Osteocyte (in vitro differentiated cells): Measurements from ENCODE around the gene BMPR1A. TPM values are rescaled to one million over a fixed set of nuclear protein-coding genes. Genes with fewer than 3 reads are reported as not detected.

Source experiments
- DNase-seq: peaks from one replicate; pipeline ENCODE4 v3.0.0; 2021; ENCODE audit warnings: mixed read lengths; ENCODE audit not compliant: unreplicated experiment; ENCODE audit errors: extremely low spot score
- H3K27ac Mint-ChIP-seq: one replicate; pipeline ENCODE4 v1.8.0; 2021; ENCODE audit warnings: mild to moderate bottlenecking, mixed read lengths; ENCODE audit not compliant: unreplicated experiment
- H3K27me3 Mint-ChIP-seq: one replicate; pipeline ENCODE4 v1.8.0; 2021; ENCODE audit warnings: mixed read lengths; ENCODE audit not compliant: unreplicated experiment
- H3K36me3 Mint-ChIP-seq: one replicate; pipeline ENCODE4 v1.8.0; 2021; ENCODE audit warnings: mixed read lengths; ENCODE audit not compliant: unreplicated experiment
- H3K4me1 Mint-ChIP-seq: one replicate; pipeline ENCODE4 v1.8.0; 2021; ENCODE audit warnings: mixed read lengths; ENCODE audit not compliant: unreplicated experiment
- H3K4me3 Mint-ChIP-seq: one replicate; pipeline ENCODE4 v1.8.0; 2021; ENCODE audit warnings: mild to moderate bottlenecking, moderate library complexity, mixed read lengths; ENCODE audit not compliant: unreplicated experiment
- H3K9me3 Mint-ChIP-seq: one replicate; pipeline ENCODE4 v1.8.0; 2021; ENCODE audit warnings: mixed read lengths; ENCODE audit not compliant: unreplicated experiment
- total RNA-seq: library from RNA; stranded (reverse); gene quantifications from 2 replicates; pipeline ENCODE4 v1.2.1, GENCODE V29; 2021
- TF ChIP-seq, protein P1 (sequence below): fragments of 200-600 bp; sonication (generic); IDR thresholded peaks from 2 replicates; pipeline ENCODE4 v1.5.0; 2021; ENCODE audit warnings: antibody characterized with exemption, mild to moderate bottlenecking, moderate library complexity

BMPR1A gene
- total RNA-seq, 1 donor from 2014 or later, result 75.5 TPM

DNA sequence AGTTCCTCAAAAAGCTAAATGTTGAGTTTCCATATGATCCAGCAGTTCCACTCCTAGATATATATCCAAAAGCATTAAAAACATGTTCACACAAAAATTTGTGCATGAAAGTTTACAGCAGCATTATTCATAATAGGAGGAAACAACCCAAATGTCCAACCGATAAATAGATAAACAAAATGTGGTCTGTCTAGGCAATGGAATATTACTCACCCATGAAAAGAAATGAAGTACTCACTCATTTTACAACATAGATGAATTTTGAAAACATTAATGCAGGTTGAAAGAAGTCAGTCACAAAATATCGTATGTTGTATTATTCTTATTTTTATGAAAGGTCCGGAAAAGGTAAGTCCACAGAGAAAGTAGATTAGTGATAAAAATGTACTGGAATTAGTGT is 34.0 kb downstream of the BMPR1A start:
- Mint-ChIP-seq H3K4me1 (peaks cover 25% of the 10 kb centered on the region), H3K36me3 (peaks cover 6% of the 10 kb centered on the region), H3K27me3 (no peaks in the 10 kb centered on the region), H3K9me3 (no peaks in the 10 kb centered on the region), H3K4me3 (no peak overlapping the region), H3K27ac (no peak overlapping the region)
- TF ChIP-seq, protein P1, sequence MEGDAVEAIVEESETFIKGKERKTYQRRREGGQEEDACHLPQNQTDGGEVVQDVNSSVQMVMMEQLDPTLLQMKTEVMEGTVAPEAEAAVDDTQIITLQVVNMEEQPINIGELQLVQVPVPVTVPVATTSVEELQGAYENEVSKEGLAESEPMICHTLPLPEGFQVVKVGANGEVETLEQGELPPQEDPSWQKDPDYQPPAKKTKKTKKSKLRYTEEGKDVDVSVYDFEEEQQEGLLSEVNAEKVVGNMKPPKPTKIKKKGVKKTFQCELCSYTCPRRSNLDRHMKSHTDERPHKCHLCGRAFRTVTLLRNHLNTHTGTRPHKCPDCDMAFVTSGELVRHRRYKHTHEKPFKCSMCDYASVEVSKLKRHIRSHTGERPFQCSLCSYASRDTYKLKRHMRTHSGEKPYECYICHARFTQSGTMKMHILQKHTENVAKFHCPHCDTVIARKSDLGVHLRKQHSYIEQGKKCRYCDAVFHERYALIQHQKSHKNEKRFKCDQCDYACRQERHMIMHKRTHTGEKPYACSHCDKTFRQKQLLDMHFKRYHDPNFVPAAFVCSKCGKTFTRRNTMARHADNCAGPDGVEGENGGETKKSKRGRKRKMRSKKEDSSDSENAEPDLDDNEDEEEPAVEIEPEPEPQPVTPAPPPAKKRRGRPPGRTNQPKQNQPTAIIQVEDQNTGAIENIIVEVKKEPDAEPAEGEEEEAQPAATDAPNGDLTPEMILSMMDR, result no peak
- DNase-seq, result no peak

DNA sequence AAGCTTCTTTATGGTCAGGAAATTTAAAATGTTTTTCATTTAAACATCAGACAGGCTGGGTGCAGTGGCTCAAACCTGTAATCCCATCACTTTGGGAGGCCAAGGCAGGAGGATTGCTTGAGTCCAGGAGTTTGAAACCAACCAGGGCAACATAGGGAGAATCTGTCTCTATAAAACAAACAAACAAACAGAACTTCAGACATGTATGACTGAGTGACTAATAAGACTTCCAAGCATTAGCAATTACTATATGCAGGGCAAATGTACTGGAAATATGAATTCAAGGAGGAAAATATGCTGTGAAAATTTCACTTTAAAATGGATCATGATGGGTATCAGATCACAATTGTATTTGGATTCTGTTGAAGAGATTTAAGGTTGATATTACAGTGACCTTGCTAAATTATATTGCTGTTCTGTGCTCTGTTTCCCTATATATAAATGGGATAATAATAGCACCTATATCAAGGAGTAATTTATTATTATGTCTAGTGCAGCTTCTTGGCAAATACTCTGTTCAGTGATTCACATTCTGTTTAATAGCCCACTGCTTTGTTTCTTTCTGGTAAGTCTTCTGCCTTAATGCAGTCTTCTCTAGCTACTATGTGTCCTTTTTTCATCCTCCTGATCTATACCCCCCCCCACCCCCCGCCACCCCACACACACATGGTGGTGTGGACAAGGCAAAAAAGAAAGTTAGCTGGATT is 36.2 kb downstream of the BMPR1A start:
- peaks cover 6% of the 10 kb centered on the region for H3K36me3 Mint-ChIP-seq
- no peak for DNase-seq
- H3K27me3 Mint-ChIP-seq, result no peaks in the 10 kb centered on the region
- H3K4me1 Mint-ChIP-seq, result peaks cover 31% of the 10 kb centered on the region
- no peak overlapping the region for H3K4me3 Mint-ChIP-seq
- H3K27ac Mint-ChIP-seq, result peak overlapping the region; percentile 34
- H3K9me3 Mint-ChIP-seq, result no peaks in the 10 kb centered on the region
- TF ChIP-seq, protein P1, result no peak

DNA sequence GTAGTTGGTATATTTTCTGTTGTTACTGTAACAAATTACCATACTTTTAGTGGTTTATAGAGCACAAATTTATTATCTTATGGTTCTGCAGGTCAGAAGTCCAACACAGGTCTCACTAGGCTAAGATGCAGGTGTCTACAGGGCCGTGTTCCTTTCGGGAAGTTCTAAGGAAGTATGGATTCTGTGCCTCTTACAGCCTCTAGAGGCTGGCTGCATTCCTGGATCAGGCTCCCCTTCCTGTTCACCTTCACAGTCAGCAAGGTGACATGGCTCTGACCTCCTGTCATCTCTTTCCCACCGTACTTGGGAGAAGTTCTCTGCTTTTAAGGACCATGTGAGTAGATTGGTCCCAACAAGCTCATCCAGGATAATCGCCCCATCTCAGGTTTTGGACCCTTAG is 37.3 kb downstream of the BMPR1A start:
- Mint-ChIP-seq H3K27ac (no peak overlapping the region), H3K4me3 (no peak overlapping the region), H3K36me3 (peaks cover 6% of the 10 kb centered on the region), H3K4me1 (peaks cover 36% of the 10 kb centered on the region), H3K27me3 (no peaks in the 10 kb centered on the region), H3K9me3 (no peaks in the 10 kb centered on the region)
- no peak for DNase-seq
- TF ChIP-seq, protein P1, result no peak

DNA sequence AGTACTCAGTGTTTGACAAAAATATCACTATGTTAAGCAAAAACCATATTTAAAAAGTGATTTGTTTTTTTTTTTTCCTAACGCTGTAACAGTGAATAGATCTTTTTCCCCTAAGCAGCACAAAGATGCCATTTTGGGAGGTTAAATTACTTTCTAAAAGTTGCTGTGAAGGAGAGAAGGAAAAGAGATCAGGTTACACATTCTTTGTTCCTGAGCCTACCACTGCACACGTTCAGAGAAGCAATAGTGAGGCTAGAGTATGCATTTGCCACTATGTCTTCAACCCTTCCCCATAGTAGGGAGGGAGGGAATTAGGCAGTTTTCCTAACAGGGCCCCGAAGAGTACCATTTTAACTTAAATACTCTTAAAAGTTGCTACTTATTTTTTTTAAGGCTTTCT is 38.9 kb downstream of the BMPR1A start:
- Mint-ChIP-seq H3K27me3 (no peaks in the 10 kb centered on the region), H3K4me3 (peak overlapping the region; percentile 44)

DNA sequence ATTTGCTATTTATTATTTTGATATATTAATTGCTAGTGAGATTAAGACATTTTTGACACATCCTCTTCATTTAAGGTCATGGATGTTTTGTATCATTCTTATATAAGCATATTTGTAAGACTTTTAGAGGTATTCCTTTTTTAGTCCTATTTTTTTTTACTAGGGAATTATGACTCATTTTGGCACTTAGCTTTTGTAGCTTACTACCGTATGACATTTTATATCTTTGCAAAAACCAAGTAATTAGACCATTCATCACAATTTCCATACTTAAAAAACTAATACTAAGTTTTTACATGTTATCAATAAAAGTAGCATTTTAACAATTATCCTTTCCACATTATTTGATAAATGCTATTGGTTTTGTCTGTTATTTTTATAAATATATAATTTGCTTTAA is 41.6 kb downstream of the BMPR1A start:
- Mint-ChIP-seq H3K27me3 (no peaks in the 10 kb centered on the region), H3K27ac (no peak overlapping the region), H3K4me1 (peaks cover 67% of the 10 kb centered on the region), H3K36me3 (peaks cover 5% of the 10 kb centered on the region), H3K4me3 (no peak overlapping the region), H3K9me3 (no peaks in the 10 kb centered on the region)
- no peak for DNase-seq
- TF ChIP-seq, protein P1, result no peak

More for the DNA sequence above, 38.9 kb downstream of the BMPR1A start:
- no peak for DNase-seq
- Mint-ChIP-seq H3K9me3 (no peaks in the 10 kb centered on the region), H3K4me1 (peaks cover 49% of the 10 kb centered on the region), H3K27ac (peak overlapping the region; percentile 89), H3K36me3 (peaks cover 6% of the 10 kb centered on the region)
- TF ChIP-seq, protein P1, result no peak
